ENCODE data around the gene MED22.
"Not testable (repeated sequence)": the region's sequence is repeated elsewhere in the genome, so short reads cannot be mapped to it uniquely, and the experiment has no call there.

MED22 gene

DNA sequence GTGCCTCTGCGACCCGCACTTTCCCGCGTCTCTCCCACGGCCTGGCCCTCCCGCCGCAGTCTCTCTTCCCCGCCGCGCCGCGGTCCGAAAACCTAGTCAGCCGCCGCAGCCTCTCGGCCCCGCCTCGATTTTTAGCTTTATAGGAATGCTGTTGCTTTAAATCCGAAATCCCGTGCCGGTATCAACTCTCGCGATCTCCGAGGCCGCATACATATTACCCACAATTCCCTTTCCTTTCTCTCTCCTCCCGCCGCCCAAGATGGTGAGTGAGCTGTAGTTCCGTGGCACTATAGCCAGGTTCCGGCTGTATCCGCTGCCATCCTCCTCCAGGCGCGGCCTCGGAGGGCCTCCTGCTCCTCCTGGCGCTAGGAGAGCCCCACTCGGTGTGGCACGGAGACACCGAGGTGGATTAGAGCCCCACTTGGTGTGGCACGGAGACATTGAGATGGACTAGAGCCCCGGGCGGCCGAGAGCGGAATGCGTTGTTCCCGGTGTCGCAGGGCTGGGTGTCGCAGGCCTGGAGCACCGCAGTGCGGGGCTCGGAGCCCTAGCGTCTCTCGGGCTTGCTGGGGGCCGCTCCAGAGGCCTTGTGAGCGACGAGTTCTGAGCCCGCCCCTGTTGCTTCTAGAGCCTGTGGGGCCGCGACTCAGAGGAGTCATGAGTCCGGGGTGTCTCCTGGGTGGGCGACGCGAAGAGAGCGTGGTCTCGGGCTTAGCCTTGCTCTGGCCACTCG is at the start of gene MED22, which contains the start of gene RPL7A:
MED22 (minus strand) TSS at position 147 of the 733 bp plus-strand sequence. CDS start 1,469 bp downstream, outside the sequence.
RPL7A (plus strand) TSS at position 234 of the 733 bp plus-strand sequence; CDS start at position 260, 26 bp downstream.
- DNase-seq (ENCODE audit: low spot score): peak; percentile 94

DNA sequence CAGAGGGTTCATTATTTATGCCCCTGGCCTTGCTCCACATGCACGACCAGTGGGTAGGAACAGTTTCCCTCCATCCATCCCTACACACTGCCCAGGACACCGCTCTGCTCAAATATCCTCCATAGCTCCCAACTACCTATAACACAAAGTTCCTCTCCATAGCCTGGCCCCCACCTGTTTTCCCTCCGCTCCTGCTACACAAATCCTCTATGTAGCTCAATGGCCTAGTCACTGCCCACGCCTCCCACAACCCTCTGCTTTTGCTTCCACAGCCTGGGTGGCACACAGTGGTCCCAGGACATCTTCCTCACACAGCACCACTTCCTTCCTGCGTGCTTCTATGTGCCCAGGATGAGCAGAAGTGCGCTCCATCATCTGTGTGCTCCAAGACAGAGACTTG is 49.4 kb upstream of the MED22 start:
- DNase-seq (ENCODE audit: low spot score): no peak

- no peak for DNase-seq (ENCODE audit: low spot score)
Measured at GRCh38 chr9:133396952-133397351, 49.0 kb upstream of the MED22 start.

DNA sequence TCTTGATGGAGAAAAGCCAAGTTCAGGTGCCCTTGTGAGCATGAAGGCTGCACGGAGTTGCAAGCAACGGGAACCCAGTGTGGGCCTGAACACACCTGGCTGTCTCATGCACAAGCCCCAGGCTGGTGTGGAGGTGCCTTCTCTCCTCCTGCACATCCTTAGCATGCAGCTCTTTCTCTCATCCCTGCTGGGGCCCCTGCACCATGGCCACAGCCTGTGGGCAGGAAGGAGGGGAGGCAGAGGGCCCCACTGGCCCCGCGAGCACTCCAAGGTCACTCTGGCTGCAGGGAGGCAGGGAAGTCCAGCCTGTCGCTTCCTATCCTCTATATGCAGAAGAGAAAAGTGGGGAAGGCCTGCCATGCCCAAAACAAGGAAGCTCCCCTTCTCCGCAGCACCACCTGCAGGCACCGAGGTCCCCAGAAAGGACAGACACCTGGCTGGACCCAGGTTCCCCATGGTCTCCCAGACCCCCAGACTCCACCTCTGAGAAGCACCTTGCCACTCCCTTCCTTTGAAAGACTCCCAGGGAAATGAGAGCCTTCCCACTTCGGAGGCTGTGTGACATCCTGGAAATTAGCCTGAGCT is 46.8 kb upstream of the MED22 start:
- DNase-seq (ENCODE audit: low spot score): no peak

DNA sequence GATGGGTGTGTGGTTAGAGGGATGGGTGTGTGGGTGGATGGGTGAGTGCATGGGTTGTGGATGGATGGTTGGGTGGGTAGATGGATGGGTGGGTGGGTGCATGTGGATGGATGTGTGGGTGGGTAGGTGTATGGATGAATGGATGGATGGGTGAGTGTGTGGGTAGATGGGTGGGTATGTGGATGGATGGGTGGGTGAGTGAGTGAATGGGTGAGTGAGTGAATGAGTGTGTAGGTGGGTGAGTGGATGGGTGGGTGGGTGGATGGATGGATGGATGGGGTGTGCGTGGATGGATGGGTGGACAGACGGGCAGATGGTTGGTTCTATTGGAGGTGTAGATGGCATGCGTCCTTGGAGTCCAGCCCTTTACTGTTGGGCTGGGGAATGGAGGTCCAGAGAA is 45.5 kb upstream of the MED22 start:
- DNase-seq (ENCODE audit: low spot score): no peak

GRCh38 chr9:133392308-133392707 is 44.4 kb upstream of the MED22 start:
- not testable (repeated sequence) for DNase-seq (ENCODE audit: low spot score)

GRCh38 chr9:133391449-133391848 is 43.5 kb upstream of the MED22 start:
- DNase-seq (ENCODE audit: low spot score): not testable (repeated sequence)

GRCh38 chr9:133390713-133391112 is 42.8 kb upstream of the MED22 start:
- DNase-seq (ENCODE audit: low spot score): no peak

DNA sequence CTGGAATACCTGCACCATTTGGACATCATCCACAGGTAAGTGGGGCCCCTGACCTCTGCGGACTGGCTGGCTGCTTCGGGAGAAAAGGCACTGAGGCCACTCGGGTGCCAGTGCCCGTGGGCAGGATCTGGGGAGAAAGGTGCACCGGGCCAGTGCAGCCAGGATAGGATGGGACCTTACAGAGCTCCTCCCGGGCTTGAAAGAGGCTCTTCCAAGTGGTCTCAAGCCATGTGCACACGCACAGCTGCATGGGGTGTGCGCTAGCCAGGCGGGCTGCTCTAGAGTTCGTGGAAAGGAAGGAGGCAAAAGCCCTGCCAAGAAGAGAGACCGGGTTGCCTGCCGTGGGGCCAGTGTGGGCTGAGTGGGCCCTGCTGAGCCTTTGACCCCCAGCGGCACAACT is 41.6 kb upstream of the MED22 start:
- DNase-seq (ENCODE audit: low spot score): no peak

DNA sequence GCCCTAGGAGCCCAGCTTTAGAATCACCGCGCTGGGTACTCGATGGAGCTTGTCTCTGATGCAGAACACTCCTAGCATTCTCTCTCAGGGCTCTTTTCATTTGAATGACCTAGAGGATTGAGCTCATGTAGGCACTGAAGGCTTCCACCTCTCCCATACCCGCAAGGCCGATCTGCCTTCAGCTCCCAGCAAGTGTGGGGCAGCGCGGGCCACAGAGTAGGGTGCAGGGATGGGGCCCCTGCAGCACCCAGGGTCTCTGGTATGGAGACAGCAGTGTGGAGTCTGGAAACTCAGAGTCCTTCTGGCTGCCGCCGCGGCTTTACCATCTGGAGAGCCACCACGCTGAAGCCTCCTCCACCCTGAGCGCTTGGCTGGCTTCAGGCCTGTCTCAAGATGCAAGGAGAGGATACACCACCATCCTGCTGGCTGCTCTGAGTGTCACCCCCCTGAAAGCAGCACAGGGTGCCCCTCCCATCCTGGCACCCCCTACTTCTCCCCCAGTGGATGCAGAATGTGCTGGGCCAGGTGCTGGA is 41.2 kb upstream of the MED22 start:
- DNase-seq (ENCODE audit: low spot score): no peak

DNA sequence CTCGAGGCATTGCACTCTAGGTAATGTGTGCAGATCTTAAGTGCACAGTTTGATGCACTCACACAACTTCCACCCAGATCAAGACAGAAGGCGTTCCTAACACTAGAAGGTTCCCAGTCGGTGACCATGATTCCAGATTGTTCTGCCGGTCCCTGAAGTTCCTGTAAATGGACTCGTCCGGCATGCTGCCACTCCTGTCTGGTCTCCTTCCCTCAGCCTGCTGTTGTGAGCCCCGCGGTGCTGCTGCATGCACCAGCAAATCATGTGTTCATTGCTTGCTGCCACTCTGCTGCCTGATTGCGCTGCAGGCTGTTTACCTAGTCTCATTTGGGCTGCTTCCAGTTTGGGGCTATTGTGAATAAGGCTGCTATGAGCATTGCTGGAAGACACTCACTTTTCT is 39.7 kb upstream of the MED22 start:
- DNase-seq (ENCODE audit: low spot score): no peak

- no peak for DNase-seq (ENCODE audit: low spot score)
Measured at GRCh38 chr9:133386338-133386737, 38.4 kb upstream of the MED22 start.

GRCh38 chr9:133385452-133385851 is 37.5 kb upstream of the MED22 start:
- no peak for DNase-seq (ENCODE audit: low spot score)

GRCh38 chr9:133384736-133385321 is 36.9 kb upstream of the MED22 start:
- DNase-seq (ENCODE audit: low spot score): no peak

DNA sequence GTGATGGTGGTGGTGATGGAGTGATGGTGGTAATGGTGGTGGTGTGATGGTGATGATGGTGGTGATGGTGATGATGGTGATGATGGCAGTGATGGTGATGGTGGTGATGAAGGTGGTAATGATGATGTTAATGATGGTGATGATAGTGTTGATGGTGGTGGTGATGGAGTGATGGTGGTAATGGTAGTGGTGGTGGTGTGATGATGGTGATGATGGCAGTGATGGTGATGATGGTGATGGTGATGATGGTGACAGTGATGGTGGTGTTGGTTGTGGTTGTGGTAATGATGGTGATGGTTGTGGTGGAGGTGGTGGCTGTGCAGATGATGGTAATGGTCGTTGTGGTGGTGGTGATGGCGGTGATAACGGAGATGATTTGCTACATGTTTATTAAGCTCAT is 35.5 kb upstream of the MED22 start:
- no peak for DNase-seq (ENCODE audit: low spot score)

- no peak for DNase-seq (ENCODE audit: low spot score)
Measured at GRCh38 chr9:133382507-133383141, 34.7 kb upstream of the MED22 start.

GRCh38 chr9:133380734-133381133 is 32.8 kb upstream of the MED22 start:
- no peak for DNase-seq (ENCODE audit: low spot score)

- peak; percentile 75 for DNase-seq (ENCODE audit: low spot score)
Measured at GRCh38 chr9:133379153-133380086, 31.5 kb upstream of the MED22 start.

DNA sequence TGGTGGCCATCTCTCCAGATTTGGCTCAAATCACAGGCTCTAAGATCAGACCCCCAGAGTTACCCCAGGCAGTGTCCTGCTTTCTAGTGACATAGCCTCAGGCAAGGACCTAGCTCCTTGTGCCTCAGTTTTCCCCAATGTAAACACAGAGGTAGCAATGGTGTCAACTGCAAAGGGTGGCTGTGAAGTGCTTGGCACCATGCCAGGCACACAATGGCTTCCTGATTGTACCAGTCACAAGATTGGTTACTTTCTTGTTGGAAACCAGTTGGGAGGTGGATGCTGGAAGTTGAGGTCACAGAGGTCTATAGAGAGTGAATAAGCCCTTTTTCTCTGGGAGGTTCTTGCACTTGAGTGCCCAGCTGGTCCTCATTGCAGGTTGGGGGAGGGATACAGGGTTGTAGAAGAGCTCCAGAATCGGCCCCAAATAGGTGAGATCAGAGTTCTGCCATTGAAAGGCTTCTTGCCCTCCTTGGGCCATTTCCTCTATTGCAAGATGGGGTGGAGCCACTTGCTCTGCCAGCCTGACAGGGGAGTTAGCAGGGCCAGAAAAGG is 30.6 kb upstream of the MED22 start:
- DNase-seq (ENCODE audit: low spot score): no peak

DNA sequence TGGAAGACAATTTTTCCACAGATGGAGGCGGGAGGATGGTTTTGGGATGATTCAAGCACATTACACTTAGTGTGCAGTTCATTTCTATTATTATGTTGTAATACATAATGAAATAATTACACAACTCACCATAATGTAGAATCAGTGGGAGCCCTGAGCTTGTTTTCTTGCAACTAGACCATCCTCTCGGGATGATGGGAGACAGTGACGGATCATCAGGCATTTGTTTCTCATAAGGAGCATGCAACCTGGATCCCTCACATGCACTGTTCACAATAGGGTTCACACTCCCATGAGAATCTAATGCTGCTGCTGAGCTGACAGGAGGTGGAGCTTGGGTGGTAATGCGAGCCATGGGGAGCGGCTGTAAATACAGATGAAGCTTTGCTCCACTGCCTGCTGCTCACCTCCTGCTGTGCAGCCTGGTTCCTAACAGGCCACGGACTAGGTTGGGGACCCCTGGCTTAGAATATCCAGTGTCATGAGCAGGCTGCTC is 29.8 kb upstream of the MED22 start:
- DNase-seq (ENCODE audit: low spot score): no peak

- DNase-seq (ENCODE audit: low spot score): not testable (repeated sequence)
Measured at GRCh38 chr9:133377280-133377679, 29.3 kb upstream of the MED22 start.
